H54 (cell line): ENCODE results near the gene CCDC86.

Source experiments
- DNase-seq: peaks from one replicate; pipeline ENCODE4 v3.0.0; 2011; ENCODE audit warnings: low spot score, mixed read lengths; ENCODE audit not compliant: insufficient read length
- FAIRE-seq: peaks from 3 replicates; lab custom pipeline; 2011; peaks lifted over from hg19 to GRCh38; lab: Jason Lieb, UNC
- POLR2A ChIP-seq: IDR thresholded peaks from 2 replicates; pipeline ENCODE4 v1.6.1; 2011; ENCODE audit warnings: low read depth, mild to moderate bottlenecking, low read length

CCDC86 gene

DNA sequence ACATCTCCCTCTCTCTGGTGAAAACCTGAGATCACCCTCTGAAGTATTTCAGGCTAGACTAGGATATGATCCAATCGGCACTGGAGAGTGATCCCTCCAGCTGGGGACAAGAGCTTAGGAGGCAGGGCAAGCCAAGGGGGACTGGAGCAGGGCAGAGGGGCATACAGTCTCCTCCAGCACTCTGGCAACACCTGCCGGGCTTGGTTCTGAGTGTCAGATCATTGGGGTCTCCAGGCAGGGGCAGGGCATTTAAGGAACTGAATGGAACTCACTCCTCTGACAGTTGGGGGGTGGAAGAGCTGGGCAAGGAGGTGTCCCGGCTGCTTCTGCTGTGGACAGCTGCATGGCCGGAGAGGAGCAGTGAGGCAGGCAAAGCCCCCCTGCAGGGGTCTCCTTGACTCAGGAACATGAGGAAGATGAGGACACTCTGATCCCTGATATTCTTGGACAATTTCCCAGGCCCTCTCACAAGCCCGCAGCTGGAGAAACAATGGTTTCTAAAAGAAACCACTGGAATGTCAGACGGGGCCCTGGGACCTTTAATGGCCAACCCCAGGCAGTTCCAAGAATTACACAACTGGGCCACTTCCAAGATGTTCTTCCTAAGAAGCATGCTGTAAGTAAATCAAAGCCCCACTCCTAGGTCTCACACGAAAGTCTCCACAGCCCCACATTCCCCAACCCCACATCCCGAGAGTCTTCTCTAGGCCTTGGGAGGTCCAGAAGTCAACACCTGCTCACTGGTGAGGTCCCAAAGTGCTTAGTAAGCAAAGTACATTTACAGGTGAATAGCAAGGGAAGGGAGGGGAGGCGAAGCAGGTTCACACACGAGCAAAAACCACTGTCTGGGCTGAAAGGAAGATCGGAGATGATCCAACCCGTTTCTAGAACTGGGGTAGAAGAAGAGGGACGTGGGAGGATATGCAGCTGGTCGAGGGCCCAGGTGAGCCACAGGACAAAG, 1.2 kb upstream of the CCDC86 start:
- no peak for FAIRE-seq
- peak; percentile 71 for DNase-seq
- no peak for TF ChIP-seq POLR2A

- FAIRE-seq (no peak), DNase-seq (no peak)
- TF ChIP-seq POLR2A = no peak
Measured at GRCh38 chr11:60842668-60843600, 1.0 kb downstream of the CCDC86 start.

GRCh38 chr11:60844045-60844869, 2.3 kb downstream of the CCDC86 start:
- TF ChIP-seq POLR2A = no peak
- FAIRE-seq (no peak), DNase-seq (no peak)

- FAIRE-seq (no peak), DNase-seq (no peak)
- TF ChIP-seq POLR2A = no peak
Measured at GRCh38 chr11:60844870-60845221, 2.9 kb downstream of the CCDC86 start.

DNA sequence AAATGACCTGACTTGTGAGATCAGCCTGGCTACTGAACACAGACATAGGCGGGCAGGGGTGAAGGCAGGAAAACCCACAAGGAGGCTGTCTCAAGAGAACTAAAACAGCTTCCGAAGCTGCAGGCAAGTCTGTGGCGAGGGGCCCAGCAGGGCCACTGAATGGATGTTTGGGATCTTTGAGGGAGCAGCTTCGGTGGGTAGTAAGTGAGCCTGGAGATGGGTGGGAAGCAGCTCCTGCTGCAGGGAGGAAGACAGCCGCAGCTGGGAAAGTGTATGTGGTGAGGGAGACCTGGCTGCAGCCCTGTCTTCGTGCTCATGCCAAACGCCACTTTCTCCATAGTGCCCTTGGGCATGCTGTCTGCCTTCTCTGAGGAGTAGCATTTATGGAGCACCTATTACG, 3.4 kb downstream of the CCDC86 start:
- DNase-seq (no peak), FAIRE-seq (no peak)
- no peak for TF ChIP-seq POLR2A

GRCh38 chr11:60847281-60847680, 5.4 kb downstream of the CCDC86 start:
- FAIRE-seq (no peak), DNase-seq (no peak)
- TF ChIP-seq POLR2A = no peak

- TF ChIP-seq POLR2A = no peak
- DNase-seq (no peak), FAIRE-seq (no peak)
Measured at GRCh38 chr11:60847896-60848295, 6.0 kb downstream of the CCDC86 start.

- FAIRE-seq (no peak), DNase-seq (no peak)
- TF ChIP-seq POLR2A = no peak
Measured at GRCh38 chr11:60848714-60849151, 6.8 kb downstream of the CCDC86 start.

- no peak for TF ChIP-seq POLR2A
- DNase-seq (no peak), FAIRE-seq (no peak)
Measured at GRCh38 chr11:60849641-60850520, 8.0 kb downstream of the CCDC86 start.

GRCh38 chr11:60851327-60852104, 9.6 kb downstream of the CCDC86 start:
- FAIRE-seq = no peak

DNA sequence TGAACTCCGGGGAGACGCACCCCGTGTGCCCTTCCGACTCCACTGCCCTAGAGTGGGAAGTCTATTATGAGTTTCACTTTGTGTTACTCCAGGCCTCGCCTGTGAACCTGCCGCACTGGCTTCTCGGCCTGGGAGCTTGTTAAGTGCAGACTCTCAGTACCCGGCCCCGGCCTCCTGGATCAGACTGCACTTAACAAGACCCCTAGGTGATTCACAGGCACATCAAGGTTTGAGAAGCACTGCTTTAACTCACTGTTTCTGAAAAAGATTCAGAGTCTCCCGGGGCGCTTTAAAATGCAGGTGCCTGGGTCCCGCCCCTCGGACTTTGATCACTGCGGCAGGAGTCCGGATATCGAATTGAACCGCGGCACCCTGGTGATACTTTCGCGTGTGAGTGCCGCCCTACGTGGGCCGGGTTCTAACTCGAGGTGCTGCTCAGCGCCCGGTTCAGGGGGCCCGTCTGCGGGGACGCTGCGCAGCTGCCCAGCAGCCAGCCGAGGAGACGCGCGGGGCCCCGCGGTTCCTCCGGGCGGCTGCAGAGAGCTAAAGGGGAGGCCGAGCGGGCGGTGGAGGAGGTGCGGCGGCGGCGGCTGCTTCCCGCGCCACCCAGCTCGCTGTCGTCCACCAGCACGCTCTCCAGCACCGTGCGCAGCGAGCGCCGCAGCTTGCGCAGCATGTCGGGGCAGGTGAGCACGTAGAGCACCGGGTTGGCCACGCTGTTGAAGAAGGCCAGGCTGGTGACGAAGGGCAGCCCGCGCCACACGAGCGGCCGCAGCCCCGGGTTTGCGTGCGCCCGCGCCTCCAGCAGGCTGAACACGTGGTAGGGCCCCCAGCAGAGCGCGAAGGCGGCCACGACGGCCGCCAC, 10.4 kb downstream of the CCDC86 start:
- DNase-seq (no peak), FAIRE-seq (no peak)
- TF ChIP-seq POLR2A = no peak

More at GRCh38 chr11:60851327-60852104, 9.6 kb downstream of the CCDC86 start:
- DNase-seq = no peak
- TF ChIP-seq POLR2A = no peak
